H1 (cell line): Measurements from ENCODE around the gene WASF3.

Experiments
- CEBPB ChIP-seq: IDR thresholded peaks from 2 replicates; pipeline ENCODE4 v1.6.1; 2012; ENCODE audit warnings: low read depth, low read length
- CTCF ChIP-seq, 3 experiments: IDR thresholded peaks; 1 replicate in 2 of 3; 2 replicates in 1 of 3; pipeline versions ENCODE4 v1.5.1 to v1.6.1; 2011; ENCODE audit warnings: low read length in 3 of 3, mild to moderate bottlenecking in 3 of 3, inconsistent platforms in 2 of 3, low read depth in 1 of 3, moderate library complexity in 1 of 3; ENCODE audit not compliant: insufficient read depth in 1 of 3; ENCODE audit errors: control extremely low read depth in 1 of 3
- POLR2A ChIP-seq, 2 experiments: IDR thresholded peaks; 1 replicate in 1 of 2; 2 replicates in 1 of 2; pipeline ENCODE4 v1.6.1; 2011; ENCODE audit warnings: low read depth in 2 of 2, low read length in 2 of 2, mild to moderate bottlenecking in 2 of 2; ENCODE audit errors: control extremely low read depth in 1 of 2
- RNF2 ChIP-seq: fragments of 200-900, 300-1000 bp; sonication (generic); IDR thresholded peaks from 2 replicates; pipeline ENCODE4 v1.7.1; 2016; ENCODE audit warnings: borderline replicate concordance, low read depth, mild to moderate bottlenecking, antibody characterized with exemption, low read length; ENCODE audit not compliant: poor library complexity, severe bottlenecking; ENCODE audit errors: missing control alignments
- SIN3A ChIP-seq, 2 experiments: IDR thresholded peaks in 1 of 2; conservative IDR thresholded peaks in 1 of 2; 2 replicates each; pipeline ENCODE4 v1.6.1; 2011 to 2012; ENCODE audit warnings: low read length in 2 of 2, improper control_type of control experiment in 1 of 2, low read depth in 1 of 2, mild to moderate bottlenecking in 1 of 2
- SRF ChIP-seq: IDR thresholded peaks from 2 replicates; pipeline ENCODE4 v1.6.1; 2011; ENCODE audit warnings: mild to moderate bottlenecking, low read depth, low read length, moderate library complexity
- USF2 ChIP-seq: IDR thresholded peaks from 2 replicates; pipeline ENCODE4 v1.6.1; 2011; ENCODE audit warnings: low read length, improper control_type of control experiment

GRCh38 chr13:26563713-26564112 is 6.2 kb downstream of the WASF3 start:
- TF ChIP-seq SIN3A (conservative IDR thresholded peaks at IDR 0.05 in 1 of 2, IDR thresholded peaks at IDR 0.05 in 1 of 2; ENCODE audit: low read depth in 1 of 2, low read length in 2 of 2) (no peak), CEBPB (no peak), CTCF (IDR thresholded peaks at IDR 0.05; ENCODE audit: control extremely low read depth in 1 of 3, insufficient read depth in 1 of 3, low read depth in 1 of 3, low read length in 3 of 3) (no peak), POLR2A (IDR thresholded peaks at IDR 0.05; ENCODE audit: control extremely low read depth in 1 of 2, low read depth in 2 of 2, low read length in 2 of 2) (no peak), RNF2 (no peak), USF2 (no peak), SRF (no peak)
